ENCODE data around the gene CNOT4. TPM values are rescaled to one million over a fixed set of nuclear protein-coding genes. Genes with fewer than 3 reads are reported as not detected.
"Not testable (repeated sequence)": the region's sequence is repeated elsewhere in the genome, so short reads cannot be mapped to it uniquely, and the experiment has no call there.

Gene CNOT4
- total RNA-seq, 2 experiments from 2014 or later = 21.9 to 24.6 TPM

DNA sequence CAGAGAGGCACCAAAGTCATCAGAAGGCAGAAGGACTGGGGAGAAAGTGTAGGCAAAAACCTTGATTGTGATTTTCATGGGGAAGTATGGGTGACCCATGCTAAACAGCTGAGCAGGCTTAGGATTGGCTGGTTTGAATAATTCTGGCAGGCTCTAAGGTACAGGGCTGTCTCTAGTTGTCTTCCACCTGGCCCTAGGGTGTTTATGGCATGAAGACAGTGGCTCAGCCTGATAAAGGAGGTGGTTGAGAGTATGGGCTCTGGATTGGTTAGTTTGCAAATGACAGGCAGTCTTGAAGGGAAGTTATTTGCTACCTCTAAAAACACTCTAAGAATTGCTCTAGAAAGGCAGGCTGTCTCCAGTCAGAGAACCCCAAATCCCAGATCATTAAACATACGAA lies 176.0 kb downstream of the CNOT4 start:
- no peaks in the 10 kb centered on the region for H3K36me3 Mint-ChIP-seq (ENCODE audit: low read depth)
- ChIA-PET POLR2A (no interaction called here), CTCF (interaction anchor here (3.0 kb wide), 2 partner anchors 53 to 60 kb away, joined by 24 to 38 read pairs; no protein-coding TSS in a partner anchor)
- H3K9me3 Mint-ChIP-seq = peaks cover 12% of the 10 kb centered on the region
- peaks cover 4% of the 10 kb centered on the region for H3K4me1 Mint-ChIP-seq
- H3K27ac Mint-ChIP-seq = no peak overlapping the region
- no peak overlapping the region for H3K4me3 Mint-ChIP-seq
- no peak for DNase-seq
- H3K27me3 Mint-ChIP-seq = no peaks in the 10 kb centered on the region

DNA sequence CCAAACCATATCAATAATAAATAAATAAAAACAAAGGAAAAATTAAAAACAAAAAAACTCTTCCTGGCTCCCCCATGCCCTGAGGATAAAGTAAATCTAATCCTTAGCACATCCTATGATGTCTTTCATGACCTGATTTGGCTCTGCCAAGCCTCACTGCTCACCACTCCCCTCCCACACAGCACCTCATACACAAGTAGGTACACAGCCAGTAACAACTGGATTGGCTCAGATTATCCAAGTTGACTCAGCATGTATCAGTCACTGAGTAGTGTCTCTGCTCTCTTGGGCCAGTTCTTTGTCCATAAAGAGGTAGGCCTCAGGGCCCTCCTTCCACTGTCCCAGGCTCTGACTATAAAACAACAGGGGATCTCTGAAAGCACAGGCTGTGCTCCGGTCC lies 176.7 kb downstream of the CNOT4 start:
- Mint-ChIP-seq H3K4me1 (peaks cover 4% of the 10 kb centered on the region), H3K27ac (no peak overlapping the region), H3K27me3 (no peaks in the 10 kb centered on the region), H3K36me3 (ENCODE audit: low read depth) (no peaks in the 10 kb centered on the region), H3K4me3 (no peak overlapping the region), H3K9me3 (peaks cover 12% of the 10 kb centered on the region)
- DNase-seq = no peak
- CTCF ChIA-PET = no interaction called here
- POLR2A ChIA-PET = no interaction called here

DNA sequence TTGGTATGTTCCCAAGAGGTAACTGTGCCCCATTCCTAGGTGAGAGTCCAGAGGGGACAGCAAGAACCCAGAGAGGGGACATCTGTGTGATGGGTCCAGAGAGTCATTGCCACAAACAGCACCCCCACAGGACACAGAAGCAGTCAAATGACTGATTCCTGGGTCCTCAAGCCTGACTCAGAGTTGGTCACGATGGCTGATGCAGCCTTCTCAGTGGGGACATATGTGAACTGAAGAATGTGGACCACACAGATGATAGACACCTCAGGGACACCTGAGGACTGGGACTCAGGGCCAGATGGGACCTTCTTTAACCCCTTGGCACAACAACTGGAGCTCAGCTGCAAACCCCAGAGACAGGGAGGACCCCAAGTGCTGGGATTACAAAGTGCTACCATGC lies 179.8 kb downstream of the CNOT4 start:
- H3K27me3 Mint-ChIP-seq = no peaks in the 10 kb centered on the region
- H3K27ac Mint-ChIP-seq = no peak overlapping the region
- no peaks in the 10 kb centered on the region for H3K36me3 Mint-ChIP-seq (ENCODE audit: low read depth)
- H3K4me1 Mint-ChIP-seq = peaks cover 4% of the 10 kb centered on the region
- DNase-seq = no peak
- peaks cover 16% of the 10 kb centered on the region for H3K9me3 Mint-ChIP-seq
- ChIA-PET CTCF (no interaction called here), POLR2A (no interaction called here)
- H3K4me3 Mint-ChIP-seq = no peak overlapping the region

DNA sequence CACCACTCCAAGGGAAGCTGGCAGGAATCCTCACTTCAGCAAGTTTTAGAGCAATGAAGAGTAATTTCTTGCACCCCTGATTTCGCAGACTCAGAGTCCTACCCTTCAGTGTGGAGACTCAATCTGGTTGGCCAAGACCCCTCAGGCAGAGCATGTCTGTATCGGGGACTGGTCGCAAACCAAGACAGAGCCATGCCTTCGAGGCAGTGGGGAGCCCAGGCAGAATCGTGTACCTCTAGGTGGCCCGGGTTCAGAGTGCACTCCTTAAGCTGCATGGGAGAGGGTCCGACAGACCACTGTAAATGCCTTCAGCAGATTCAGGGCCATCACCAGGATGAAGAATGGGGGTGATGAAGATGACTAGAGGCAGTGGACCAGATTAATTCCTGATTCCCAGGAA lies 181.4 kb downstream of the CNOT4 start:
- Mint-ChIP-seq H3K4me3 (no peak overlapping the region), H3K27me3 (no peaks in the 10 kb centered on the region), H3K9me3 (peaks cover 22% of the 10 kb centered on the region), H3K36me3 (ENCODE audit: low read depth) (no peaks in the 10 kb centered on the region), H3K27ac (no peak overlapping the region), H3K4me1 (peaks cover 4% of the 10 kb centered on the region)
- no peak for DNase-seq
- POLR2A ChIA-PET = no interaction called here
- CTCF ChIA-PET = no interaction called here

DNA sequence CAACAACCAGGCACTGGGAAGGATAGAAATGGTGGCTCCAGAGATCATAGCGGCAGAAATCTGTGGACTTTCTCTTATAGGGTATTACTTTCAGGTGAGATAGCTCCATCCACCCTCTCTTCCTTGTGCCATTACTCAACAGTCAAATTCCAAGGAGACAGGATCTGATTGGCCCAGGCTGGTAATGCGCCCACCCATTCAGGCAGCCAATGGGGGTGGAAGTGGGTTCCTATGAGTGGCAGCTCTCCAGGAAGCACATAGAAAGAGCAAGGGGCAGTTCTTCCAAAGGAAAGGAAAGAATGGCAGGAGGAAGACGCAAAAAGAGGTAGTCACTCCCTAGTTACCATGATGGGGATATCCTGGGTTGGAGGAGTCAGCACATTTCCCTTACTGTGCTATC lies 181.8 kb downstream of the CNOT4 start:
- H3K27me3 Mint-ChIP-seq = no peaks in the 10 kb centered on the region
- H3K4me1 Mint-ChIP-seq = peaks cover 4% of the 10 kb centered on the region
- H3K27ac Mint-ChIP-seq = no peak overlapping the region
- CTCF ChIA-PET = no interaction called here
- H3K9me3 Mint-ChIP-seq = peaks cover 20% of the 10 kb centered on the region
- DNase-seq = no peak
- POLR2A ChIA-PET = interaction anchor here (0.6 kb wide), 1 partner anchor 32 kb away, joined by 3 read pairs; no protein-coding TSS in a partner anchor
- no peaks in the 10 kb centered on the region for H3K36me3 Mint-ChIP-seq (ENCODE audit: low read depth)
- H3K4me3 Mint-ChIP-seq = no peak overlapping the region

DNA sequence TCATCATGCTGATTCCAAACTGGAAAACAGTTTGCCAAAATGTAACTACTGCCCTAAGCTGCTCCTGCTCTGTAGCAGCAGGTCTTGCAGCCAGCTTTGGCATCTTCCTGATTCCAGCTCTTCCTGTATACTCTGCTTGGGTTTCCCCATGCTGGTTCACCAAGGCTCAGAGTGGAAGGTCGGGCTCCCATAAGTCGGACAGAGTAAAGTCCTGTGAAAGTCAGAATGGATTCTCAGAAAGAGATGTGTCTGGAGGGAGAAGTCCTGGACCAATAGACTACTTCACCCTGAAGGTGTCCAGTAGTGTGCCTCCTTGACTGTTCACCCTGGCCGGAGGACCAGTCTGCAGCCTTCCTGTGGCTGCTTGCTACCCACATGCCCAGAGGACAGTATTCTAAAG lies 182.4 kb downstream of the CNOT4 start:
- no peak for DNase-seq
- Mint-ChIP-seq H3K27ac (no peak overlapping the region), H3K4me1 (peaks cover 4% of the 10 kb centered on the region), H3K4me3 (no peak overlapping the region), H3K9me3 (peaks cover 20% of the 10 kb centered on the region), H3K27me3 (no peaks in the 10 kb centered on the region), H3K36me3 (ENCODE audit: low read depth) (no peaks in the 10 kb centered on the region)
- CTCF ChIA-PET = interaction anchor here (1.1 kb wide), 1 partner anchor 8 kb away, joined by 3 read pairs; no protein-coding TSS in a partner anchor
- POLR2A ChIA-PET = interaction anchor here (0.6 kb wide), 1 partner anchor 32 kb away, joined by 3 read pairs; no protein-coding TSS in a partner anchor

DNA sequence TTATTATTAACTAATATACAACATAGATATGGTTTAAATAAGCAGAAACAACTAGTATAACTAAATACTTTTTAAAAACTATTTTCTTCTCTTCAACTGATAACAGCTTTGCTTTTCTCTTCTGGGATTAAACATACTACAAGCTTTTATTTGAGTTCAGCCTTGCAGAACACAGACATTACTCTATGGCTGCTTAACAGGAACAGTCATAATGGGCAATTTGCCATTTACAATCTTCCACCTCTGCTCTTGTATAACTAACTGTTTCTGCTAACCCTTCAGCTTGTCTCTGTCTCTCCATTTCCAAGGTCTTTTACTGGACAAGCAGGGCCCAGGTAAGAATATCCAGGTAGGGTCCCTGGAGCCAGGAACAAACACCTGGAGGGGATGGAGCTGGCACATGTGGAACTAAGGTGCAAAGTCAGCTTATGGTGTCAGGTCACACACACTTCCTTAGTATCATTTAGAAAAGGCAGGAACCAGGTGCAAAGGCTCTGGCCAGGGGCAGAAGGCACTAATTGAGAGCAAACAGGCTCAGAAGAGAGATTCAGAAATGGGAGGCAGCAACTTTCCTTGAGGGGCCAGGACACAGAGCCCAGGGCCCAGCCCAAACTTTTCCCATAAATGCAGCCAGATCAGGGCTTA lies 183.1 kb downstream of the CNOT4 start:
- no peaks in the 10 kb centered on the region for H3K27me3 Mint-ChIP-seq
- POLR2A ChIA-PET = no interaction called here
- CTCF ChIA-PET = interaction anchor here (1.1 kb wide), 1 partner anchor 9 kb away, joined by 3 read pairs; no protein-coding TSS in a partner anchor
- H3K36me3 Mint-ChIP-seq (ENCODE audit: low read depth) = no peaks in the 10 kb centered on the region
- H3K27ac Mint-ChIP-seq = no peak overlapping the region
- H3K9me3 Mint-ChIP-seq = peaks cover 18% of the 10 kb centered on the region
- H3K4me3 Mint-ChIP-seq = no peak overlapping the region
- DNase-seq = no peak
- H3K4me1 Mint-ChIP-seq = peaks cover 4% of the 10 kb centered on the region

DNA sequence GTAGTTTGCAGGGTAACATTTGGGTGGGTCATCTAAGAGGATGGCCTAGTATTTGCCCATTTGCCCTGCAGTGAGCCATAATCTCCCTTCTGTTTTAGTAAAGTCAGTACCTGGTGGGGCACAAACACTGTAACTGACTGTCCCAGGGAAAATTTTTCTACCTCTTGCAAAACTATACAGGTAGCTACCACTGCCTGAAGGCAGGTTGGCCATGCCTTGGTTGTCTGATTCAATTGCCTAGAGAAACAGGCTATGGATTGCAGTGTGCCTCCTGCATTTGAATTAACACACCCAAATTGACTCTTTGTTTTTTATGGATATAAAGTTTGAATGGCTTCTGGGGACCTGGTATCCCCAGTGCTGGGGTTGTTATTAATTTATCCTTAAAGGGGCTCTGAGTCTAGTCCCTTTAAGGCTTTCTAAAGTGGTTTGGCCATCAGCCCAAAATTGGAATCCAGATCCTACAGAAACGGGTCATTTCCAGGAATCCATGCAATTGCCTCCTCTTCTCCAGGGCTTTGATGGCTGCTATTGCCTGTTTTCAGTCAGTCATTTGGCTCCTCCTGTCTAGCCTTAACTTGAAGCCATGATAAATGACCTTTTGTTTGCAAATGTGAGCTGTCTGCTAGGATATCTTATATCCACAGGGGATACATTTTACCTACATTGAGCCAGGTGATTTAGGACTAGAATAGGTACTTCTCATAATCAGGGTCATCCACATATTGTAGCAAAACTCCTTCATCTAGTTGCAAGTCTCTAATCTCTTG lies 187.1 kb downstream of the CNOT4 start:
- Mint-ChIP-seq H3K9me3 (peaks cover 10% of the 10 kb centered on the region), H3K36me3 (ENCODE audit: low read depth) (no peaks in the 10 kb centered on the region), H3K4me3 (no peak overlapping the region), H3K27me3 (no peaks in the 10 kb centered on the region), H3K4me1 (no peaks in the 10 kb centered on the region), H3K27ac (no peak overlapping the region)
- CTCF ChIA-PET = interaction anchor here (1.3 kb wide), 1 partner anchor 42 kb away, joined by 3 read pairs; no protein-coding TSS in a partner anchor
- POLR2A ChIA-PET = no interaction called here
- no peak for DNase-seq

DNA sequence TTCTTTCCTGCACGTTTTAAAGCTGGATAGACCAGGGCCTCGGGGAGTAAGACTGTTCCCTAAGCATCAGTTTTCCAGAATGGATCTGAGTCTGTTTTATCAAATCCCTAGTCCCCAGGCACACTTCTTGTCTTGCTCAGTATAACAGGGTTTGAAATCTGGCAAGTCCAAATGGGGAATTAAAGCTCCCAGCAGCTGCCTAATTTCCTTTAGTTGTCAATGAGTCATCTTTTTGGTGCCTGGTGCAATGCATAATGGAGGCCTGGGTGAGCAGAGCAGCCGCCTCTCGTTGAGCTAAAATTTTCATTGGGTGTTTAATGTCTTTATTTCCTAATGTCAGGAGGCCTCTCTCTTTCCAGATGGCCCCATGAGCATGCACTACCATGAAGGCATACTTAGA lies 188.3 kb downstream of the CNOT4 start:
- H3K27ac Mint-ChIP-seq = no peak overlapping the region
- CTCF ChIA-PET = interaction anchor here (1.2 to 1.3 kb wide), 2 partner anchors 41 to 46 kb away, joined by 3 to 4 read pairs; no protein-coding TSS in a partner anchor
- POLR2A ChIA-PET = no interaction called here
- no peak overlapping the region for H3K4me3 Mint-ChIP-seq
- H3K4me1 Mint-ChIP-seq = no peaks in the 10 kb centered on the region
- H3K9me3 Mint-ChIP-seq = peaks cover 10% of the 10 kb centered on the region
- H3K36me3 Mint-ChIP-seq (ENCODE audit: low read depth) = no peaks in the 10 kb centered on the region
- no peaks in the 10 kb centered on the region for H3K27me3 Mint-ChIP-seq
- no peak for DNase-seq

DNA sequence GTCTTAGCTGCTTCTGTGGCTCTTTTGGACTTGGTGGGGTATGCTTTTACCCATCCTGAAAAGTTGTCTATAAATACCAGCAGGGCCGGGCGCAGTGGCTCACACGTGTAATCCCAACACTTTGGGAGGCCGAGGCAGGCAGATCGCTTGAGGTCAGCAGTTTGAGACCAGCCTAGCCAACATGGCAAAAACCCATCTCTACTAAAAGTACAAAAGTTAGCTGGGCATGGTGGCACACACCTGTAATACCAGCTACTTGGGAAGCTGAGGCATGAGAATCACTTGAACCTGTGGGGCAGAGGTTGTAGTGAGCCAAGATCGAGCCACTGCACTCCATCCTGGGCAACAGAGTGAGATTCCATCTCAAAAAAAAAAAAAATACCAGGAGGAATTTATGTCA lies 188.9 kb downstream of the CNOT4 start:
- H3K4me1 Mint-ChIP-seq; H3K27ac Mint-ChIP-seq; H3K4me3 Mint-ChIP-seq; DNase-seq; H3K27me3 Mint-ChIP-seq; H3K36me3 Mint-ChIP-seq (ENCODE audit: low read depth); POLR2A ChIA-PET: not testable (repeated sequence)
- CTCF ChIA-PET = interaction anchor here (1.2 kb wide), 1 partner anchor 45 kb away, joined by 4 read pairs; no protein-coding TSS in a partner anchor
- peaks cover 10% of the 10 kb centered on the region for H3K9me3 Mint-ChIP-seq

DNA sequence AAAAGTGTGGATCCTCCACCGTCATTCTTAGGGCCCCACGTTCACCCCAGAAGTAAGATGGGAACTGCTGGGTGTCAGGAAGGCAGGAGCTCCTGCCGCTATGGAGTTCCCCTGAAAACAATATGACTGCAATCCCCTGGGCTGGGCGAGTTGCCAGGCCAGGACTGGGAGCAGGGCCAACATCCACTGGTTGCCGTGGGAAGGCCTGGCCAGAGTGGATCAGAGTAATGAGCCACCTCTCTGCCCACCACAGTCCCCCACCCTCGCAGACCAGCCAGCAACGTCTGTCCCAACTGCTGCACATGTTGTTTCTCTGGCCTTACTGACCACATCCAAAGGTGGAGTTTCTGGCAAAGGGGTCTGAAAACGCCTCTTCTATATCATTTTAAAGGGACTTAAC lies 189.6 kb downstream of the CNOT4 start:
- Mint-ChIP-seq H3K4me3 (no peak overlapping the region), H3K27ac (no peak overlapping the region), H3K36me3 (ENCODE audit: low read depth) (no peaks in the 10 kb centered on the region), H3K4me1 (no peaks in the 10 kb centered on the region), H3K9me3 (peaks cover 6% of the 10 kb centered on the region), H3K27me3 (no peaks in the 10 kb centered on the region)
- ChIA-PET POLR2A (no interaction called here), CTCF (no interaction called here)
- no peak for DNase-seq

DNA sequence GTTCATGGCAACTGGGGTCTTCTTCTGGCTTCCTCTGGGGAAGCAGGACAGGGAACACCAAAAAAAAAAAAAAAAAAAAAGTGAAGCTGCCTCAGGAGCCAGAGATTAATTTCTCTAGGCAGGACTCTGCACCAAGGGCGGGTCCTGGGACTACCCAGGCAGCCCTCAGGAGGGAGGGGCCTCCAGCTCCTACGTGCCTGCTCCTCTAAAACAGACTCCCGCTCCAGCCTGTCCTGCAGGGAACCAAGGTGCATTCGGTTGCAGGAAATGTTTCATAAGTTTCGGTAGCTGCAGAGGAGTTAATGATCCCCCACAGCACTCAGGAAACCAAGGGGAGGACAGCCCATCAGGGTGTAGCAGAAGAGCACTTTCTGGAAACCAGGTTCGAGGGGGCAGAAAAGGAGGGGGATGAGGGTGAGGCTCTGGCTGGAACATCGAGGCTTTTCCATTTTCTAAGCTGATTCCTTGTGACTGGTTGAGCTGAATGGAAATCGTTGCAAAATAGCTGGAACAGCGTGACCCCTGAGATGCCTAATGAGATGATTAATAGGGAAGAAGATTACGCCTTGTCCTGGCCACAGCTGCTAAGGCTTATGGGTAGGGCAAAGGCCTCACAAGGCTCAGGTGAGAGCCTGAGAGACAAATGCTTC lies 192.1 kb downstream of the CNOT4 start:
- CTCF ChIA-PET = no interaction called here
- no peak overlapping the region for H3K4me3 Mint-ChIP-seq

DNA sequence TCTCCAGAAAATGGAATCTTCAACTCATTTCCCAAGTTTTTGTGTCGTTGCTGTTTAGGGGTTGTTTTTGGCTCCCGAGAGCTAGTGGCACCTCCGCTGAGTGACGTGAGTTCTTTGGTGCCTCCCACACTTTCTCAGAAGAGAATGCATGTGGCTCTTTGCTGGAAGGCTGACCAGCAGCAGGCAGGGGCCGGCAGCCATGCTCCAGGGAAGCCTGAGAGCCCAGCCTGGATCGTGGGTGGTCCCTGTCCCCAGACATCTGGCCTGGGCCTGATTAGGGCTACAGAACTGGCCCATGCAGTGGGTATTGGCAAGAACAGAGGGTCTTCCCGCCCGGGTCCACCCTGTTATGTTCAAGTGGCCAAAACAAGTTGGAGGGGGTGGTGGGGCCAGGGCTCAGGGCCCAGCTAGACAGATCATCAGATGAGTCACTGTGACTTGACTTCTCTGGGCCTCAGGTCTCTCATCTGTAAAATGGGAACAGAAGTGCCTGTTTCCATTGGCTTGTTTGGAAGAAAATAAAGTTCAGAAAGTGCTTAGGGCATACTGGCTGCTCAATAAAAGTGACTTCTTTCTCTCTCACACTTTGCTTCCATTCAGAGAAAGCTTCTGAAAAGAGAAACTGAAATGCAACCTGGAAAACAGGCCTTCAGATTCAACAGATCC lies 193.1 kb downstream of the CNOT4 start:
- no peak for DNase-seq
- Mint-ChIP-seq H3K36me3 (ENCODE audit: low read depth) (no peaks in the 10 kb centered on the region), H3K27ac (no peak overlapping the region), H3K4me1 (no peaks in the 10 kb centered on the region), H3K4me3 (no peak overlapping the region), H3K9me3 (no peaks in the 10 kb centered on the region), H3K27me3 (no peaks in the 10 kb centered on the region)
- ChIA-PET CTCF (no interaction called here), POLR2A (no interaction called here)

More for the DNA sequence above, 192.1 kb downstream of the CNOT4 start:
- H3K4me1 Mint-ChIP-seq = no peaks in the 10 kb centered on the region
- no peaks in the 10 kb centered on the region for H3K36me3 Mint-ChIP-seq (ENCODE audit: low read depth)
- H3K27ac Mint-ChIP-seq = no peak overlapping the region
- no peak for DNase-seq
- no peaks in the 10 kb centered on the region for H3K27me3 Mint-ChIP-seq
- H3K9me3 Mint-ChIP-seq = no peaks in the 10 kb centered on the region
- POLR2A ChIA-PET = no interaction called here

All from activated CD4-positive, alpha-beta memory T cell treated with anti-CD3 and anti-CD28 coated beads, Interleukin-2, amount 10 ng/mL, durations not matched to agents 7 days and 5 days (primary cell).